ENCODE data around the gene PITPNM3.

The PITPNM3 gene

DNA sequence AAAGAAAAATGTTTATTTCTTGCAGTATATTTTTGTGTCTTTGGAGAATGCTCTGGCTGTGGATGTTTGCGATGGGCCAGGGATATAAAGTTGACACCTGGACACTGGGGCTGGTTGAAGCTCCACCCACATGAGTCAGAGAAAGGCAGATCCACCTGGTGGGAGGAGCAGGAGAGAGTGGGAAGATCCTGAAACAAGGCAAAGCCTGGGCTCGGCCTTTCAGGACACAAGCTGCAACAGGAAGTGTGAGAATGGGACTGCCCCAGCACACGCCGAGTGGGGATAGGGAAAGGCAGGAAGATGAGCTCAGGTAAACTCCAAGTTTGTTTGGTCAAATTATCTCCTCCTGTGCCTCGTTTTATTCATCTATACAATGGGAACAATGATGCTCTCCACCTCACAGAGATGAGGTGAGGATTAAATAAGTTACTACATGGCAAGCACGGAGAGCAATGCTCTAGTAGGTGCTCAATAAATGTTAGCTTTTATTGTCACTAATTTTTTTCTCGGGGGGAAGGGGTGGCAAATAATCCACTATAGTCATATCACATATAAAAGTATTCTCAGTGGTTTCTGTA, 21.4 kb upstream of the PITPNM3 start:
- no peak for TF ChIP-seq ZNF565 (CRISPR knock-in tag; conservative IDR thresholded peaks at IDR 0.05; ENCODE audit: low read depth)
- TF ChIP-seq, protein P1, sequence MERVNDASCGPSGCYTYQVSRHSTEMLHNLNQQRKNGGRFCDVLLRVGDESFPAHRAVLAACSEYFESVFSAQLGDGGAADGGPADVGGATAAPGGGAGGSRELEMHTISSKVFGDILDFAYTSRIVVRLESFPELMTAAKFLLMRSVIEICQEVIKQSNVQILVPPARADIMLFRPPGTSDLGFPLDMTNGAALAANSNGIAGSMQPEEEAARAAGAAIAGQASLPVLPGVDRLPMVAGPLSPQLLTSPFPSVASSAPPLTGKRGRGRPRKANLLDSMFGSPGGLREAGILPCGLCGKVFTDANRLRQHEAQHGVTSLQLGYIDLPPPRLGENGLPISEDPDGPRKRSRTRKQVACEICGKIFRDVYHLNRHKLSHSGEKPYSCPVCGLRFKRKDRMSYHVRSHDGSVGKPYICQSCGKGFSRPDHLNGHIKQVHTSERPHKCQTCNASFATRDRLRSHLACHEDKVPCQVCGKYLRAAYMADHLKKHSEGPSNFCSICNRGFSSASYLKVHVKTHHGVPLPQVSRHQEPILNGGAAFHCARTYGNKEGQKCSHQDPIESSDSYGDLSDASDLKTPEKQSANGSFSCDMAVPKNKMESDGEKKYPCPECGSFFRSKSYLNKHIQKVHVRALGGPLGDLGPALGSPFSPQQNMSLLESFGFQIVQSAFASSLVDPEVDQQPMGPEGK (CRISPR knock-in tag; IDR thresholded peaks at IDR 0.05; ENCODE audit: borderline replicate concordance), result no peak
- no peak for TF ChIP-seq CSDC2 (CRISPR knock-in tag; IDR thresholded peaks at IDR 0.05)
- TF ChIP-seq ESRRG (CRISPR knock-in tag; IDR thresholded peaks at IDR 0.05), result no peak
- TF ChIP-seq, protein P2, sequence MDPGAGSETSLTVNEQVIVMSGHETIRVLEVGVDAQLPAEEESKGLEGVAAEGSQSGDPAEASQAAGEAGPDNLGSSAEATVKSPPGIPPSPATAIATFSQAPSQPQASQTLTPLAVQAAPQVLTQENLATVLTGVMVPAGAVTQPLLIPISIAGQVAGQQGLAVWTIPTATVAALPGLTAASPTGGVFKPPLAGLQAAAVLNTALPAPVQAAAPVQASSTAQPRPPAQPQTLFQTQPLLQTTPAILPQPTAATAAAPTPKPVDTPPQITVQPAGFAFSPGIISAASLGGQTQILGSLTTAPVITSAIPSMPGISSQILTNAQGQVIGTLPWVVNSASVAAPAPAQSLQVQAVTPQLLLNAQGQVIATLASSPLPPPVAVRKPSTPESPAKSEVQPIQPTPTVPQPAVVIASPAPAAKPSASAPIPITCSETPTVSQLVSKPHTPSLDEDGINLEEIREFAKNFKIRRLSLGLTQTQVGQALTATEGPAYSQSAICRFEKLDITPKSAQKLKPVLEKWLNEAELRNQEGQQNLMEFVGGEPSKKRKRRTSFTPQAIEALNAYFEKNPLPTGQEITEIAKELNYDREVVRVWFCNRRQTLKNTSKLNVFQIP (CRISPR knock-in tag; IDR thresholded peaks at IDR 0.05; ENCODE audit: borderline replicate concordance, low read depth), result no peak
- TF ChIP-seq RARB (CRISPR knock-in tag; IDR thresholded peaks at IDR 0.05), result no peak
- TF ChIP-seq TCF4 (CRISPR knock-in tag; IDR thresholded peaks at IDR 0.05; ENCODE audit: borderline replicate concordance), result no peak
- ATAC-seq, result no peak

DNA sequence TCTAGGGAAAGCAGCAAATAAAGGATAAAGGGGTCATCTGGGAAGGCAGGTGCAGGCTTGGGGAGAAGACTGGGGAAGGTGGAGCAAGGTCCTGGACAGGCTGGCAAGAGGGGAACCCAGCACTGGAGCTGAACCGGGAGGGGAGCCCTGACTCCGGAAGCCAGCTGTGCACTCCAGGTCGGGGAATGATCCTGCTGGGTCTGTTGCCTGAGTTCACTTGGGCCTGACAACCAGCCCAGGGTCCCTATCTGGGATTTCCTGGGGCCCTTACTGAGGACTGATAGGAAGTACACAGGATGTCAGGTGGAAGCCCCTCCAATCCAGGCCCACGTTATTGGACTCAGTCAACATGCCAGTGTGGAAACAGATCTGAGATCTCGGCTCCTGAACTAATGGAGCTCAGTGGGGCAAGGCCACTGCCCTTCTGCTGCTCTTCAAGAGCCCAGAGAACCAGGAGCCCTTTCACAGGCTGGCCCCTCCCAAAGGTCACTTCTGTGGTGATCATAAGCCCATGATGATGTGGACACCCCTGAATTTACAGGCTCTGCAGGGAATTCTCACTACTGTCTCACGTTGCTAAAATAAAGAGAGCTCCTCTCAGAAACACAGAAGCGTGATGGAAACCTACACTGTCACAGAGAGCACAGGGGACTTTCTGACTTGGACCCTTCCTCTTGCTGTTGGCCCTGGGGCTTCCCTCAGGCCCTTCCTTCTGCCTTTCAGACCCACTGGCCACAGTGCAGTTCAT, 19.9 kb upstream of the PITPNM3 start:
- ATAC-seq, result no peak
- TF ChIP-seq ZFP3 (CRISPR knock-in tag; IDR thresholded peaks at IDR 0.05) (no peak), PPARA (CRISPR knock-in tag; IDR thresholded peaks at IDR 0.05; ENCODE audit: borderline replicate concordance) (no peak), ZNF565 (CRISPR knock-in tag; conservative IDR thresholded peaks at IDR 0.05; ENCODE audit: low read depth) (no peak), CSDC2 (CRISPR knock-in tag; IDR thresholded peaks at IDR 0.05) (no peak), BACH2 (CRISPR knock-in tag; IDR thresholded peaks at IDR 0.05; ENCODE audit: borderline replicate concordance) (no peak)
- TF ChIP-seq, protein P3, sequence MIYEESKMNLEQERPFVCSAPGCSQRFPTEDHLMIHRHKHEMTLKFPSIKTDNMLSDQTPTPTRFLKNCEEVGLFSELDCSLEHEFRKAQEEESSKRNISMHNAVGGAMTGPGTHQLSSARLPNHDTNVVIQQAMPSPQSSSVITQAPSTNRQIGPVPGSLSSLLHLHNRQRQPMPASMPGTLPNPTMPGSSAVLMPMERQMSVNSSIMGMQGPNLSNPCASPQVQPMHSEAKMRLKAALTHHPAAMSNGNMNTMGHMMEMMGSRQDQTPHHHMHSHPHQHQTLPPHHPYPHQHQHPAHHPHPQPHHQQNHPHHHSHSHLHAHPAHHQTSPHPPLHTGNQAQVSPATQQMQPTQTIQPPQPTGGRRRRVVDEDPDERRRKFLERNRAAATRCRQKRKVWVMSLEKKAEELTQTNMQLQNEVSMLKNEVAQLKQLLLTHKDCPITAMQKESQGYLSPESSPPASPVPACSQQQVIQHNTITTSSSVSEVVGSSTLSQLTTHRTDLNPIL (CRISPR knock-in tag; IDR thresholded peaks at IDR 0.05; ENCODE audit: low read depth), result no peak
- TF ChIP-seq, protein P4, sequence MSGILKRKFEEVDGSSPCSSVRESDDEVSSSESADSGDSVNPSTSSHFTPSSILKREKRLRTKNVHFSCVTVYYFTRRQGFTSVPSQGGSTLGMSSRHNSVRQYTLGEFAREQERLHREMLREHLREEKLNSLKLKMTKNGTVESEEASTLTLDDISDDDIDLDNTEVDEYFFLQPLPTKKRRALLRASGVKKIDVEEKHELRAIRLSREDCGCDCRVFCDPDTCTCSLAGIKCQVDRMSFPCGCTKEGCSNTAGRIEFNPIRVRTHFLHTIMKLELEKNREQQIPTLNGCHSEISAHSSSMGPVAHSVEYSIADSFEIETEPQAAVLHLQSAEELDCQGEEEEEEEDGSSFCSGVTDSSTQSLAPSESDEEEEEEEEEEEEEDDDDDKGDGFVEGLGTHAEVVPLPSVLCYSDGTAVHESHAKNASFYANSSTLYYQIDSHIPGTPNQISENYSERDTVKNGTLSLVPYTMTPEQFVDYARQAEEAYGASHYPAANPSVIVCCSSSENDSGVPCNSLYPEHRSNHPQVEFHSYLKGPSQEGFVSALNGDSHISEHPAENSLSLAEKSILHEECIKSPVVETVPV (CRISPR knock-in tag; IDR thresholded peaks at IDR 0.05), result no peak

DNA sequence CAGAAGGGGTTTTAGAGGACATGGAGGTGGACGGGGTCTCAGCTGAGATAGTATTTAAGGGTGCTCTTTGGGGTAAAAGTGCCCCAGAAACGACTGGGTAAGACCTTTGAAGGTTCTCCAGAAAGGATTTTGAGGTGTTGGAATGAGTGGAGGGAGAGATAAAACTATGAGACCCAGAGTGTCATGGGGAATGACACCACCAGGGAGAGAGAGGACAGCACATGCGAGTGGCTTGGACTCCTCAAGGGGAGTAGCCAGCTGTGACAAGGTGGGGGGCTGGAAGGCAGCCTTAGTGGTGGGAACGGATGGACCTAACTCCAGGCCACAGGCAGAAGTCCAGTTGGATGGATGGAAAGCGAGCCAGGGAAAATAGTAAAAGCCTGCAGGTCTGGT, 19.2 kb upstream of the PITPNM3 start:
- ATAC-seq, result no peak; the same call in 2 of the 3 replicates
- no peak for TF ChIP-seq ARNTL (CRISPR knock-in tag; IDR thresholded peaks at IDR 0.05; ENCODE audit: borderline replicate concordance, low read depth)
- TF ChIP-seq, protein P5, sequence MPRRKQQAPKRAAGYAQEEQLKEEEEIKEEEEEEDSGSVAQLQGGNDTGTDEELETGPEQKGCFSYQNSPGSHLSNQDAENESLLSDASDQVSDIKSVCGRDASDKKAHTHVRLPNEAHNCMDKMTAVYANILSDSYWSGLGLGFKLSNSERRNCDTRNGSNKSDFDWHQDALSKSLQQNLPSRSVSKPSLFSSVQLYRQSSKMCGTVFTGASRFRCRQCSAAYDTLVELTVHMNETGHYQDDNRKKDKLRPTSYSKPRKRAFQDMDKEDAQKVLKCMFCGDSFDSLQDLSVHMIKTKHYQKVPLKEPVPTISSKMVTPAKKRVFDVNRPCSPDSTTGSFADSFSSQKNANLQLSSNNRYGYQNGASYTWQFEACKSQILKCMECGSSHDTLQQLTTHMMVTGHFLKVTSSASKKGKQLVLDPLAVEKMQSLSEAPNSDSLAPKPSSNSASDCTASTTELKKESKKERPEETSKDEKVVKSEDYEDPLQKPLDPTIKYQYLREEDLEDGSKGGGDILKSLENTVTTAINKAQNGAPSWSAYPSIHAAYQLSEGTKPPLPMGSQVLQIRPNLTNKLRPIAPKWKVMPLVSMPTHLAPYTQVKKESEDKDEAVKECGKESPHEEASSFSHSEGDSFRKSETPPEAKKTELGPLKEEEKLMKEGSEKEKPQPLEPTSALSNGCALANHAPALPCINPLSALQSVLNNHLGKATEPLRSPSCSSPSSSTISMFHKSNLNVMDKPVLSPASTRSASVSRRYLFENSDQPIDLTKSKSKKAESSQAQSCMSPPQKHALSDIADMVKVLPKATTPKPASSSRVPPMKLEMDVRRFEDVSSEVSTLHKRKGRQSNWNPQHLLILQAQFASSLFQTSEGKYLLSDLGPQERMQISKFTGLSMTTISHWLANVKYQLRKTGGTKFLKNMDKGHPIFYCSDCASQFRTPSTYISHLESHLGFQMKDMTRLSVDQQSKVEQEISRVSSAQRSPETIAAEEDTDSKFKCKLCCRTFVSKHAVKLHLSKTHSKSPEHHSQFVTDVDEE (CRISPR knock-in tag; IDR thresholded peaks at IDR 0.05), result no peak
- no peak for TF ChIP-seq ZFP3 (CRISPR knock-in tag; IDR thresholded peaks at IDR 0.05)
- no peak for TF ChIP-seq ESRRG (CRISPR knock-in tag; IDR thresholded peaks at IDR 0.05)
- no peak for TF ChIP-seq SNAI2 (CRISPR knock-in tag; IDR thresholded peaks at IDR 0.05)
- TF ChIP-seq ZNF8 (CRISPR knock-in tag; IDR thresholded peaks at IDR 0.05), result no peak
- no peak for TF ChIP-seq ZC3H10 (CRISPR knock-in tag; IDR thresholded peaks at IDR 0.05)

All from SK-N-SH treated with all-trans-retinoic acid at 6 μM for 48 hours (cell line).